Activated T-cell treated with anti-CD3 and anti-CD28 coated beads, Interleukin-2, amount 50 U/mL, for 72 hours (primary cell): ENCODE measurements around the gene GALNT1. TPM values are rescaled to one million over a fixed set of nuclear protein-coding genes. Genes with fewer than 3 reads are reported as not detected.
A peak's percentile ranks its signal among the peaks of the same experiment; 100 is the strongest.
"Not testable (repeated sequence)": the region's sequence is repeated elsewhere in the genome, so short reads cannot be mapped to it uniquely, and the experiment has no call there.

Experiments used
- ATAC-seq, 2 donors: fragments of 150-1000 bp; cut with Tn5 transposase; replicated peaks in 1 of 2; 2 replicates each; pipeline ENCODE4 v1.10.0; 2021; ENCODE audit warnings: moderate library complexity in 2 of 2, mild to moderate bottlenecking in 1 of 2
- DNase-seq, 2 donors: peaks; one replicate each; pipeline ENCODE4 v3.0.0; 2021 to 2022; ENCODE audit warnings: mixed read lengths in 1 of 2
- H3K27ac Mint-ChIP-seq: one replicate; pipeline ENCODE4 v1.8.0; 2022; ENCODE audit warnings: mild to moderate bottlenecking, moderate library complexity, mixed read lengths
- H3K27me3 Mint-ChIP-seq: one replicate; pipeline ENCODE4 v1.8.0; 2022; ENCODE audit warnings: low read depth, mixed read lengths
- H3K36me3 Mint-ChIP-seq, 2 donors: one replicate each; pipeline ENCODE4 v1.8.0; 2022; ENCODE audit warnings: mixed read lengths in 2 of 2, mild to moderate bottlenecking in 1 of 2; ENCODE audit not compliant: insufficient read depth in 2 of 2
- H3K4me1 Mint-ChIP-seq: one replicate; pipeline ENCODE4 v1.8.0; 2022; ENCODE audit warnings: low read depth, mixed read lengths
- H3K4me3 Mint-ChIP-seq, 2 donors: one replicate each; pipeline ENCODE4 v1.8.0; 2022; ENCODE audit warnings: mild to moderate bottlenecking in 2 of 2, mixed read lengths in 2 of 2, moderate library complexity in 2 of 2
- H3K9me3 Mint-ChIP-seq, 2 donors: one replicate each; pipeline ENCODE4 v1.8.0; 2022; ENCODE audit warnings: mixed read lengths in 2 of 2
- total RNA-seq, 2 donors: library from RNA; stranded (reverse); gene quantifications; one replicate each; pipeline ENCODE4 v1.2.3, GENCODE V29; 2022

The GALNT1 gene
- total RNA-seq = 10 to 100 TPM; 43.6 to 45.6 TPM

DNA sequence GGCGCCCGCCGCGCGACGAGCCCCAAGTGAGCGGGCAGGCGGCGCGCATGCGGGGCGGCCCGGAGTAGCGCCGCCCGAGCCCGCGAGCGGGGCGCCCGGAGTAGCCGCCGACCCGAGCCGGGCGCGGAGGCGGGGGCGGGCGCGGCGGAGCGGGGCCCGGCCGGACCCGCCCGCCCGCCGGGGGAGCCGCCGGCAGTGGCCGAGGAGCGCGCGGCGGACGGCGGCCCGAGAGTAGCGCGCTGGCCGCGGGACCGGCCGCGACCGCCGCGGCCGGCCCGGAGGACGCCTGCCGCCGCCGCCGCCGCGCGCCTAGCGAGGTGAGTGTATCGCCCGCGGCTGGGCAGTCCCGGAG, at the start of gene GALNT1:
Gene GALNT1, plus strand, starts transcription at position 195 of the 352 bp plus-strand sequence. CDS start 72,923 bp downstream, outside the sequence.
- H3K4me1 Mint-ChIP-seq = peaks cover 45% of the 10 kb centered on the region
- H3K9me3 Mint-ChIP-seq = peaks cover 4 to 5% of the 10 kb centered on the region in 2 donors
- H3K27ac Mint-ChIP-seq = peak within 1 kb of the TSS; percentile 83
- H3K36me3 Mint-ChIP-seq = peaks cover 3 to 7% of the 10 kb centered on the region in 2 donors
- ATAC-seq = peak; percentile 14 to 31
- DNase-seq = no peak
- H3K4me3 Mint-ChIP-seq = peak within 1 kb of the TSS; percentile 76 to 87
- peaks cover 28% of the 10 kb centered on the region for H3K27me3 Mint-ChIP-seq

DNA sequence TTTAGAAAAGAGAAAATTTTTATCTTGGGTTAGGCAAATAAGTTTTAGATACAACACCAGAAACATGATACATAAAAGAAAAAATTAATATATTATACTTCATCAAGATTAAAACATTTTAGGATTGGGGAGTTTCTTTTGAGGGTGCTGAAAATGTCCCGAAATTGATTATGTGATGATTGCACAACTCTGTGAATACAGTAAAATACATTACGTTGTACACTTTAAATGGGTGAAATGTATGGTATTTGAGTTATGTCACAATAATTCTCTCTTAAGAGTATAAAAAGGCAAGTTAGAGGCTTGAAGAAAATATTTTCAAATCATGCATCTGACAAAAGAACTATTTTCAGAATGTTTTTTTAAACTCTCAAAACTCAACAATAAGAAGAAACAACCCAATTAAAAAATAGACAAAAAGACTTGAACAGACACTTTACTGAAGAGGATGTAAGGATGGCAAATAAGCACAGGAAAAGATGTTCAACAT, 47.6 kb upstream of the GALNT1 start:
- no peak overlapping the region for H3K4me3 Mint-ChIP-seq
- DNase-seq = no peak
- no peak for ATAC-seq
- peaks cover 30% of the 10 kb centered on the region for H3K27me3 Mint-ChIP-seq
- no peaks in the 10 kb centered on the region for H3K4me1 Mint-ChIP-seq
- H3K27ac Mint-ChIP-seq = no peak overlapping the region
- peaks cover 0 to 3% of the 10 kb centered on the region in 2 donors for H3K36me3 Mint-ChIP-seq
- H3K9me3 Mint-ChIP-seq = peaks cover 2 to 8% of the 10 kb centered on the region in 2 donors

DNA sequence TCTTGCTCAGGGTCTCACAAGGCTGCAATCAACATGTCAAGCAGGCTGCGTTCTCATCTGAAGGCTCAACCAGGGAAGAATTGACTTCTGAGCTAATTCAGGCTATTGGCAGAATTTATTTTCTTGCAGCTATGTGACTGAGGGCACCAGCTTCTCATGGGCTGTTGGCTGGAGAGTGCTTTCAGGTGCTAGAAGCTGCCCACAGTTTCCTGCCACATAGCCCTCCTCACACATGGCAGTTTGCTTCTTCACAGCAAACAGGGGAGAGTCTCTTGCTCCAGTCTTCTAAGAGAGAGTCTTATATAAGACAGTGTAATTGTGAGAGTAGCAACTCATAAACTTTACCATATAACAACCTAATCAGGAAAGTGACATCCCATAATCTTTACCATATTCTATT, 46.2 kb upstream of the GALNT1 start:
- H3K4me3 Mint-ChIP-seq = no peak overlapping the region
- DNase-seq = no peak
- H3K4me1 Mint-ChIP-seq = no peaks in the 10 kb centered on the region
- peaks cover 2 to 8% of the 10 kb centered on the region in 2 donors for H3K9me3 Mint-ChIP-seq
- ATAC-seq = no peak
- H3K27ac Mint-ChIP-seq = no peak overlapping the region
- H3K27me3 Mint-ChIP-seq = peaks cover 28% of the 10 kb centered on the region
- H3K36me3 Mint-ChIP-seq = no peaks in the 10 kb centered on the region

DNA sequence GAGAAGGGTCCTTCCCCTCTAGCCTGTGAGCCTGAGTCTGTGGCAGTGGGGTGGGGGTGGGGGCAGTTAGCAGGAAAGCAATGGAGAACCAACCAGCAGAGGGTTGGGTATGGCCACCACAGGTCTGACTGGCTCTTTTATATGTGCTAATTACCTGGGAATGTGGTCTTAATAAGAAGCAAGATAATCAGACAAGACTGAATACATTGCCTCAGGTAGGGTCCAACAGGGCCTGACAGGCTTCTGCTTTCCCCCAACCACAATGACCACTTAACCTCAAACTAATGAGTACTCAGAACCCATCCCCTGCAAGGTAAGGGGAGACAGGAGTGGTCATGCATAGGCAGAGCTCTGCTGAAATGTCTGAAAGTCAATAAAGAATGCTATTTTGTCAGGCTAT, 39.2 kb upstream of the GALNT1 start:
- peaks cover 0 to 2% of the 10 kb centered on the region in 2 donors for H3K36me3 Mint-ChIP-seq
- no peak for DNase-seq
- peaks cover 6% of the 10 kb centered on the region for H3K27me3 Mint-ChIP-seq
- H3K27ac Mint-ChIP-seq = no peak overlapping the region
- peaks cover 0 to 2% of the 10 kb centered on the region in 2 donors for H3K9me3 Mint-ChIP-seq
- no peak overlapping the region for H3K4me3 Mint-ChIP-seq
- H3K4me1 Mint-ChIP-seq = no peaks in the 10 kb centered on the region
- ATAC-seq = no peak

DNA sequence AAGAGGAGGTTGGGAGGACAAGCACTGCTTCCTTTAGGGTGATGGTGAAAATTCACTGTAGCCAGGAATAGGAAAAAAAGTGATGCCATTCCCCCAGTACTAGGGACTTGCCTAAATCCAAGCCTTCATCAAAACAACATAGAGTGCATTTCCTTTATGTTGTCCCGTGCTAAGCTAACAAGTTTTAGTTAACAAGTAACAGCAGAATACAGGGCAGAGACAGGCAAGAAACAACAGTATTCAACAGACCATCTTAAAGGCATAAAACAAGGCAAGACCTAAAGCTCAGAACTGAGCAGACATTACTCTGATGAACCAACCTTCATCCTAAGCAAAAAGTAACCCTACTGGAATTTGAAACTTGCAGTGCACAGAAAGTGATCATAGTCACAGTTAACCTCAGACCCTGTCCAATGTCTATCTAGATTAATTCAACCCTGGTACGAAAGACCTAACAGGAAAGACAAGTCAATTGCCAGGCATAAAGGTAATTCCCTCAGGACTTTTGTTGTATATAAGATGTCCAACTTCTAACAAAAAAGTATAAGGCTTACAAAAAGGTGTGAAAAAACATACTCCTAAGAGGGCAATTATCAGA, 34.4 kb upstream of the GALNT1 start:
- Mint-ChIP-seq H3K27ac (no peak overlapping the region), H3K27me3 (no peaks in the 10 kb centered on the region), H3K9me3 (peaks cover 0 to 3% of the 10 kb centered on the region in 2 donors), H3K36me3 (peaks cover 0 to 2% of the 10 kb centered on the region in 2 donors), H3K4me3 (no peak overlapping the region), H3K4me1 (no peaks in the 10 kb centered on the region)
- ATAC-seq (no peak), DNase-seq (no peak)

DNA sequence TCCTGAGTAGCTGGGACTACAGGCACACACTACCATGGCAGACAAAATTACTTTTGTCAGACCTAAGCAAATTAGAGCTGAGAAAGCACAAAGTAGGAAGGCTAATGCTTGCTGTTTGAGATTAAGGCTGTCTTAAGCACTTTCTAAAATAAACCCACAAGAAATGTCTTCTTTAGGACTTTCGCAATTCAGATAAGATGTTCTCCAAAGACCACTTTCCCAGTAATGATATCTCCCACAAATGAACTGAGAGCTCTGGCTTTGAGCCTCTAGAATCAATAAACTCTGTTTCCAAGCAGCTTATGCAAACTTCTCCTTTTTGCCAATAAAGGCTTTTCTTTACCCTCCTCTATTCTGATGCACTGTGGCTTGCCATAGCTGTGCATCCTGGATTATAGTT, 32.0 kb upstream of the GALNT1 start:
- Mint-ChIP-seq H3K27ac (peak overlapping the region; percentile 24), H3K27me3 (no peaks in the 10 kb centered on the region), H3K4me1 (no peaks in the 10 kb centered on the region), H3K9me3 (peaks cover 0 to 3% of the 10 kb centered on the region in 2 donors), H3K36me3 (peaks cover 0 to 2% of the 10 kb centered on the region in 2 donors), H3K4me3 (no peak overlapping the region)
- no peak for DNase-seq
- ATAC-seq = no peak

DNA sequence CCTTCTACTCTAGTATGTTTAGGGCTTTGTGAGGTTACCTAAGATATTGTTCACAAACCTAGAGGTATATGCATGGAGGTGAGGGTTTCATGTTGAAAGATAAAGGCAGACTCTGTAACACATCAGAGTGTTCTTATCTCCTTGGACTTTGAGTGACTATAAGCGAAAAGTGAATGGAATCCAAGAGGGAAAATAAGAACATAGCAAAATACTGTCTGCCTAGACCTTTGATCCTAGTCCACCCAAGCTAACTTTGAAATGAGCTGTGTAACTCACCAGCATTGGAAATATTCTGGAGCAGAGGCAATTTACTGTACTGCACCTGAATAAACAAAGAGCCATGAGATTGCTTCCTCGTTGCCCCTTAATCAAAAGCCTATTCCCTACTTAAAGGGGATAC, 28.2 kb upstream of the GALNT1 start:
- Mint-ChIP-seq H3K27ac (no peak overlapping the region), H3K27me3 (peaks cover 7% of the 10 kb centered on the region), H3K4me3 (no peak overlapping the region), H3K36me3 (no peaks in the 10 kb centered on the region), H3K9me3 (no peaks in the 10 kb centered on the region), H3K4me1 (no peaks in the 10 kb centered on the region)
- DNase-seq = no peak
- ATAC-seq = no peak

DNA sequence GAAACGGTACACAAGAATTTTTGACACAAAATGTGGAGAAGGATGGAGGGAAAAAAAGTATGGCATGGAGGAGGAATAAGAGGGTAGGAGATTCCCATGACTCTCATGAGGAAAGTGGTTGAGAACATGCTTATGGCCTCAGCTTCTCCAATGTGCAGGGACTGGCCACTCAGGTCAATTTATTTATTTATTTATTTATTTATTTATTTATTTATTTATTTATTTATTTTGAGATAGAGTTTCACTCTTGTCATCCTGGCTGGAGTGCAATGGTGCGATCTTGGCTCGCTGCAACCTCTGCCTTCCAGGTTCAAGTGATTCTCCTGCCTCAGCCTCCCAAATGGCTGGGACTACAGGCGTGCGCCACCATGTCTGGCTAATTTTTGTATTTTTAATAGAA, 26.0 kb upstream of the GALNT1 start:
- not testable (repeated sequence) for H3K4me1 Mint-ChIP-seq, ATAC-seq, H3K4me3 Mint-ChIP-seq, H3K27me3 Mint-ChIP-seq, H3K27ac Mint-ChIP-seq, H3K36me3 Mint-ChIP-seq, DNase-seq, H3K9me3 Mint-ChIP-seq

DNA sequence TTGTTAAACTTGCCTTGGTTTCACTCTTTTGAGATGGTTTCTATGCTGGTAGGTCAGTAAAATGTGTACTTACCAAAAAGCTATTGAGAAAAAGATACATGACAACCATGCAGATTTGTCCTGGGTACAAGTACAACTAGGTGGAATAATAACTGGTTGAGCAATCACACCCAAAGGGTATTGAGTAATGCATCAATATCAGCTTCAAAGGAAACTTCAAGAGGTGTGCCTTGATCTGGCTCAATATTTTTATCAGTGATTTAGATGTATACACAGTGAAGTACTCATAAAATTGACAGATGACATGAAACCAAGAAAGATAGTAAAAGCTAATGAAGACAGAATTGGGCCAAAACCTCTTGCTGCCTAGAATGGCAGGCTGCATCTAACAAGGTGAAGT, 21.7 kb upstream of the GALNT1 start:
- no peak for ATAC-seq
- no peaks in the 10 kb centered on the region for H3K36me3 Mint-ChIP-seq

DNA sequence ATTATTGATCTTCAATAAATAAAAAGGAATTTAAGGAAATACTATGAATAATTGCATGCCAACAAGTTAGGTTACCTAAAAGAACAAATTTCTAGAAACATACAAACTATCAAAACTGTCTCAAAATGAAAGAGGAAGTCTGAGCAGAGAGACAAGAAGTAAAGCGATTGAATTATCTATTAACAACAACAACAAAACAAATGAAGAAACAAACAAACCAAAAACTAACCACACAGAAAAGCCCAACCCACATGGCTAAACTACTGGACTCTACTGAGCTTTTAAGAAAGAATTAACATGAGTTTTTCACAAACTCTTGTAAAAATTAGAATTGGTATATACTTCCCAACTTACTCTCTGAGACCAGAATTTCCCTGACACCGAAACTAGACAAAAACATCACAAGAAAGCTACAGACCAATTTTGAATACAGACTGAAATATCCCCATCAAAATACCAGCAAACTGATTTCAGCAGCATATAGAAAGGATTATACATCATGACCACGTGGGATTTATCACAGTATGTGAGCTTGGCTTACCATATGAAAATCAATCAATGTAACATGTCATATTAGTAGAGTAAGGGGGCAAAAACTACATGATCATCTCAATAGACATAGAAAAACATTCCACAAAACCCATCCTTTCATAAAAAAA, 16.6 kb upstream of the GALNT1 start:
- ATAC-seq (no peak), DNase-seq (no peak)
- Mint-ChIP-seq H3K36me3 (no peaks in the 10 kb centered on the region), H3K27me3 (peaks cover 5% of the 10 kb centered on the region), H3K9me3 (no peaks in the 10 kb centered on the region), H3K4me3 (no peak overlapping the region), H3K4me1 (no peaks in the 10 kb centered on the region), H3K27ac (no peak overlapping the region)

More for the DNA sequence above, 21.7 kb upstream of the GALNT1 start:
- Mint-ChIP-seq H3K9me3 (no peaks in the 10 kb centered on the region), H3K27me3 (peaks cover 5% of the 10 kb centered on the region), H3K4me1 (no peaks in the 10 kb centered on the region), H3K27ac (no peak overlapping the region), H3K4me3 (no peak overlapping the region)
- DNase-seq = no peak

DNA sequence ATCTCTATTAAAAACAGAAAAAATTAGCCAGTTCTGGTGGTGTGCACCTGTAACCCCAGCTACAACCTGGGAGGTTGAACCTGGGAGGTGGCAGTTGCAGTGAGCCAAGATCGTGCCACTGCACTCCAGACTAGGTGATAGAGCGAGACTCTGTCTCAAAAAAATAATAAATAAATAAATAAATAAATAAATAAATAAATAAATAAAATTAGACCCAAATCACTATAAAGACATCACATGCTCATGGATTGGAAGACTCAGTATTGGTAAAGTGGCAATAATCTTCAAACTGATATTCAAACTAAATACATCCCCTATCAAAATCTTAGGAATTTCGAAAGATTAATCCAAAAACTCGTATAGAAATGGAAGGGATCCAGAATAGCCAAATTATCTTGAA, 15.5 kb upstream of the GALNT1 start:
- Mint-ChIP-seq H3K36me3 (no peaks in the 10 kb centered on the region), H3K9me3 (no peaks in the 10 kb centered on the region), H3K27me3 (peaks cover 5% of the 10 kb centered on the region), H3K4me1 (no peaks in the 10 kb centered on the region), H3K27ac (no peak overlapping the region), H3K4me3 (no peak overlapping the region)
- DNase-seq (no peak), ATAC-seq (no peak)

DNA sequence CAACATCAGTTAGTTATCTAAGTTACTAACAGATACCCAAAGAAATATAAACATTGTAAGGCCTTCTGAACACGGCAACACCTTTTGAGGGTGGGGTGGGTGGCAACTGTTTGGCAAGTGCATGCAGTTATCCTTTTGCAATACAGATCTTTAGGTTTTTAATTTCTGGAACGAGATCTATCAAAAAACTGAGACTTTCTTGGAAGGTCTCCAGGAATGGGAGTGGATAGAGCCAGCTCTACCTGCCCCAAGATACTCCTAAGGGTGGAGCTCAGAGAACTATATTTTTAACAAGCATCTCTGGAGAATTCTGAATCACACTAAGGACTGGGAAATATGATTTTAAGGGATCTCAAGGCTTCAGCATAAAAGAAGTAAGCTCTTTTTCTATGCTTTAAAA, 11.4 kb upstream of the GALNT1 start:
- peaks cover 5% of the 10 kb centered on the region for H3K27me3 Mint-ChIP-seq
- ATAC-seq = no peak
- no peak overlapping the region for H3K27ac Mint-ChIP-seq
- H3K4me3 Mint-ChIP-seq = no peak overlapping the region
- no peak for DNase-seq
- no peaks in the 10 kb centered on the region for H3K9me3 Mint-ChIP-seq
- peaks cover 8% of the 10 kb centered on the region for H3K4me1 Mint-ChIP-seq
- no peaks in the 10 kb centered on the region for H3K36me3 Mint-ChIP-seq

DNA sequence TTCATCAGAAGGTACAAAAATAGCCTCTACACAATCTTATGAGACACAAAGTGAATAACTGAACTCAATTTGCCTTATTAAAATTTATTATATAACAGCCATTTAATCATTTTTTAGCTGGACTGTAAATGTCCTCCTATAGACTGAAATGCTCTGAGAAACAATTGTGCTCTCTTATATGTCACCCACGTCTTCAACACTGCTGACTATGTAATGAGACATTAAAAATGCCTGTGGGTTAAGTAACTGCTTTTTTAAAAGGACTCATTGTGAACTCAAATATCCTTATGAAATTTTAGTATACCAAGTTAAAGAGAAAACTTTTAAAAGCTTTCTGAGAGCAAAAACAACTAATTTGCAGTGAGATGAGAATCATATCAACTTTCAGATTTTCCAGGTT, 10.4 kb upstream of the GALNT1 start:
- H3K4me1 Mint-ChIP-seq = peaks cover 14% of the 10 kb centered on the region
- DNase-seq = no peak
- H3K27ac Mint-ChIP-seq = no peak overlapping the region
- H3K36me3 Mint-ChIP-seq = peaks cover 5 to 6% of the 10 kb centered on the region in 2 donors
- ATAC-seq = no peak
- peaks cover 3 to 6% of the 10 kb centered on the region in 2 donors for H3K9me3 Mint-ChIP-seq
- peaks cover 6% of the 10 kb centered on the region for H3K27me3 Mint-ChIP-seq
- H3K4me3 Mint-ChIP-seq = no peak overlapping the region

DNA sequence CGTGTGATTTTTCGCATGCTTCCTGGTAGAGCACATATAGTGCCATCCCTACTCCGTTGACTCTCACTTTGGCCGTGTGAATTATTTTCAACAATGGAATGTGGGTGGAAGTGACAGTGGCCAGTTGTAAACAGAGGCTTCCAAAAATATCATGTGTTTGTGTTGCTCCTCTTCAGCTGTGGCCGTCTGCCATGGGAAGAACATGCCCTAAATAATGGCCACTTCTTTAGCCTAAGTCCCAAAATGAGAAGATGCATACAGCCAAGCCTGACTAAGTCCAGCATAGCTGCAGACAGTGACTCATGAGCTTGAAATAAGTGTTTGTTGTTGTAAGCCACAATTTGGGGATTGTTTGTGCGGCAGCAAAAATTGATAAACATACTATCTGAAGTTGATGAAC, 8.9 kb upstream of the GALNT1 start:
- H3K9me3 Mint-ChIP-seq = peaks cover 9% of the 10 kb centered on the region in 2 donors
- ATAC-seq = no peak
- H3K4me3 Mint-ChIP-seq = no peak overlapping the region
- peaks cover 12% of the 10 kb centered on the region for H3K27me3 Mint-ChIP-seq
- H3K27ac Mint-ChIP-seq = peak overlapping the region; percentile 53
- peaks cover 29% of the 10 kb centered on the region for H3K4me1 Mint-ChIP-seq
- no peak for DNase-seq
- peaks cover 8 to 10% of the 10 kb centered on the region in 2 donors for H3K36me3 Mint-ChIP-seq
